Endothelial cell (in vitro differentiated cells): ENCODE results near the gene PGM1. TPM values are rescaled to one million over a fixed set of nuclear protein-coding genes. Genes with fewer than 3 reads are reported as not detected.
"Not testable (repeated sequence)": the region's sequence is repeated elsewhere in the genome, so short reads cannot be mapped to it uniquely, and the experiment has no call there.

ENCODE experiments used
- DNase-seq: peaks from one replicate; pipeline ENCODE4 v3.0.0; 2021; ENCODE audit warnings: low spot score
- H3K27ac Mint-ChIP-seq: one replicate; pipeline ENCODE4 v1.8.0; 2021; ENCODE audit warnings: mixed read lengths, inconsistent platforms; ENCODE audit not compliant: unreplicated experiment
- H3K27me3 Mint-ChIP-seq: one replicate; pipeline ENCODE4 v1.8.0; 2021; ENCODE audit warnings: mild to moderate bottlenecking, moderate library complexity, mixed read lengths, inconsistent platforms; ENCODE audit not compliant: unreplicated experiment
- H3K36me3 Mint-ChIP-seq: one replicate; pipeline ENCODE4 v1.8.0; 2021; ENCODE audit warnings: mild to moderate bottlenecking, low read depth, mixed read lengths, inconsistent platforms; ENCODE audit not compliant: unreplicated experiment
- H3K4me1 Mint-ChIP-seq: one replicate; pipeline ENCODE4 v1.8.0; 2021; ENCODE audit warnings: mild to moderate bottlenecking, mixed read lengths, inconsistent platforms; ENCODE audit not compliant: unreplicated experiment
- H3K4me3 Mint-ChIP-seq: one replicate; pipeline ENCODE4 v1.8.0; 2021; ENCODE audit warnings: mild to moderate bottlenecking, mixed read lengths, inconsistent platforms; ENCODE audit not compliant: unreplicated experiment
- H3K9me3 Mint-ChIP-seq: one replicate; pipeline ENCODE4 v1.8.0; 2021; ENCODE audit warnings: mixed read lengths, inconsistent platforms; ENCODE audit not compliant: unreplicated experiment
- total RNA-seq: library from RNA; stranded (reverse); fragmentation: NEBNext Ultra II Directional; extraction: Animal tissue kit (Norgen Biotek cat#: 25700); gene quantifications from one replicate; pipeline ENCODE4 v1.2.1, GENCODE V29; 2021; ENCODE audit not compliant: unreplicated experiment
- TF ChIP-seq, protein P1 (sequence below): fragments of 200-600 bp; sonication (generic); IDR thresholded peaks from one replicate; pipeline ENCODE4 v1.5.0; 2021; ENCODE audit warnings: antibody characterized with exemption; ENCODE audit not compliant: unreplicated experiment

The PGM1 gene
- total RNA-seq, 1 donor from 2014 or later: 30.6 TPM

GRCh38 chr1:63569640-63570316 lies 23.4 kb upstream of the PGM1 start:
- Mint-ChIP-seq H3K27me3 (no peaks in the 10 kb centered on the region), H3K27ac (no peak overlapping the region), H3K36me3 (no peaks in the 10 kb centered on the region), H3K9me3 (no peaks in the 10 kb centered on the region), H3K4me3 (no peak overlapping the region), H3K4me1 (peaks cover 6% of the 10 kb centered on the region)
- TF ChIP-seq, protein P1, sequence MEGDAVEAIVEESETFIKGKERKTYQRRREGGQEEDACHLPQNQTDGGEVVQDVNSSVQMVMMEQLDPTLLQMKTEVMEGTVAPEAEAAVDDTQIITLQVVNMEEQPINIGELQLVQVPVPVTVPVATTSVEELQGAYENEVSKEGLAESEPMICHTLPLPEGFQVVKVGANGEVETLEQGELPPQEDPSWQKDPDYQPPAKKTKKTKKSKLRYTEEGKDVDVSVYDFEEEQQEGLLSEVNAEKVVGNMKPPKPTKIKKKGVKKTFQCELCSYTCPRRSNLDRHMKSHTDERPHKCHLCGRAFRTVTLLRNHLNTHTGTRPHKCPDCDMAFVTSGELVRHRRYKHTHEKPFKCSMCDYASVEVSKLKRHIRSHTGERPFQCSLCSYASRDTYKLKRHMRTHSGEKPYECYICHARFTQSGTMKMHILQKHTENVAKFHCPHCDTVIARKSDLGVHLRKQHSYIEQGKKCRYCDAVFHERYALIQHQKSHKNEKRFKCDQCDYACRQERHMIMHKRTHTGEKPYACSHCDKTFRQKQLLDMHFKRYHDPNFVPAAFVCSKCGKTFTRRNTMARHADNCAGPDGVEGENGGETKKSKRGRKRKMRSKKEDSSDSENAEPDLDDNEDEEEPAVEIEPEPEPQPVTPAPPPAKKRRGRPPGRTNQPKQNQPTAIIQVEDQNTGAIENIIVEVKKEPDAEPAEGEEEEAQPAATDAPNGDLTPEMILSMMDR: no peak
- no peak for DNase-seq

- not testable (repeated sequence) for H3K9me3 Mint-ChIP-seq, DNase-seq, H3K27me3 Mint-ChIP-seq, H3K4me1 Mint-ChIP-seq, H3K4me3 Mint-ChIP-seq, H3K27ac Mint-ChIP-seq, H3K36me3 Mint-ChIP-seq
Observed at GRCh38 chr1:63572686-63573085, 20.5 kb upstream of the PGM1 start.

DNA sequence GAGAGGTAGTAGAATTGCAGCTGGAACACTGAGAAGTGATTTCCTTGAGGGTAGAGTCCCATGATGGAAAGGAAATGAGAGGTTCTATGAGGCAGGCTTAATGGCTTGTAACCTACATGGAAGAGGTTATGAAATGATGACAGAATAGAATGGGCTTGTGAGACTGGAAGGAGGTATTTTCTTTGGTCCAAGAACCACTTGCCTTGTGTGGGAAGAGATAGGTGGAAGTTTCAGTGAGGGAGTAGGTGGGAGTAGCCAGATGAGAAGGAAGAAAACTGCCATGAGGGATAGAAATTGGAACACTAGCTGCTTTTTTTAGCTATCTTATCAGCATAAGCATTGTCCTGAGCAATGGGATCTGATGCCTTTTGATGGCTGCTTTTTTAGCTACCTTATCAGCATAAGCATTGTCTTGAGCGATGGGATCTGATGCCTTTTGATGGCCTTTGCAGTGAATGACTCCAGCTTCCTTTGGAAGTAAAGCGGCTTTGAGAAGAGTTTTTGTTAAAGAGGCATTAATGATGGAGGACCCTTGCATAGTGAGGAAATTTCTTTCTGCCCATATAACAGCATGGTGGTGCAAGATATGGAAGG lies 18.9 kb upstream of the PGM1 start:
- not testable (repeated sequence) for H3K4me1 Mint-ChIP-seq, H3K36me3 Mint-ChIP-seq, H3K4me3 Mint-ChIP-seq, H3K27ac Mint-ChIP-seq, H3K27me3 Mint-ChIP-seq, DNase-seq, H3K9me3 Mint-ChIP-seq

DNA sequence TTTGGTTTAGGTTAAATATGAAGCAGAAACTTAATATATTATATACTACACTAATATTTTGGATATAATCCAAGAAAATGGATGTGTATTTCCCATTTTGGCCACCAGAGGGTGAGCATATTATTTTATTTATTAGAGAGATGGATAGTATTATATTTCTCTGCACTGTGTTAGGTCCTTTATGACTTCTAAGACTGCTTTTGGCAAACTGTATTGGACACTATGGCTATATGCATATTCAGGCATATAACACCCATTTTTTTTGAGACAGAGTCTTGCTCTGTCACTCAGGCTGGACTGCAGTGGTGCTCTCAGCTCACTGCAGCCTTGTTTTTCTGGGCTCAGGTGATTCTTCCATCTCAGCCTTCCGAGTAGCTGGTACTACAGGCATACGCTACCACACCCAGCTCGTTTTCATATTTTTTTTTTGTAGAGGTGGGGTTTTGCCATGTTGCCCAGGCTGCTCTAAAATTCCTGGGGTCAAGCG lies 17.8 kb upstream of the PGM1 start:
- no peak for DNase-seq
- no peak overlapping the region for H3K27ac Mint-ChIP-seq
- no peaks in the 10 kb centered on the region for H3K36me3 Mint-ChIP-seq
- no peak overlapping the region for H3K4me3 Mint-ChIP-seq
- no peaks in the 10 kb centered on the region for H3K27me3 Mint-ChIP-seq
- TF ChIP-seq, protein P1: peak; percentile 99
- H3K9me3 Mint-ChIP-seq: no peaks in the 10 kb centered on the region
- no peaks in the 10 kb centered on the region for H3K4me1 Mint-ChIP-seq

GRCh38 chr1:63586326-63586725 lies 6.9 kb upstream of the PGM1 start:
- DNase-seq, H3K4me1 Mint-ChIP-seq, H3K27ac Mint-ChIP-seq, H3K4me3 Mint-ChIP-seq, H3K27me3 Mint-ChIP-seq, H3K36me3 Mint-ChIP-seq, H3K9me3 Mint-ChIP-seq: not testable (repeated sequence)

DNA sequence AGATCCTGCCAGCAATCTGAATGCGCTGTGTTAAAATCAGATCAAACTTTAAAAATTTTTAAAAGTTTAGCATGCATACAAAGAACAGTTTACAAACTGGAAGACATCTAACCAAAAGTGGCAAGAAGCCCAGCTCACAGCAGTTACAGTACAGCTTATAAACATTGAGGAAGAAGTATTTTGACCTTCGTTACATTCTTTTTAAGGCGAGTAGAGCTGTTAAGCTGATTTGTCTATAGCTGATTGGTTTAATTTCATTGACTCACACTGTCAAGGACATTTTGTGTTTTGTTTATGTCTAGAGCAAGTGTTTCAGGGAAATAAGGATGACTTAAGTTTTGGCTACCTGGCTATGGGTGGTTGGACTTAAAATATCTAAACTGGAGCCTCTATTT lies 3.0 kb upstream of the PGM1 start:
- DNase-seq: no peak
- peaks cover 2% of the 10 kb centered on the region for H3K27me3 Mint-ChIP-seq
- TF ChIP-seq, protein P1: no peak
- H3K4me3 Mint-ChIP-seq: no peak overlapping the region
- no peaks in the 10 kb centered on the region for H3K4me1 Mint-ChIP-seq
- H3K9me3 Mint-ChIP-seq: no peaks in the 10 kb centered on the region
- H3K27ac Mint-ChIP-seq: no peak overlapping the region
- no peaks in the 10 kb centered on the region for H3K36me3 Mint-ChIP-seq
